GM19043 (cell line): Measurements from ENCODE around the gene ZFAND3.
"Not testable (repeated sequence)": the region's sequence is repeated elsewhere in the genome, so short reads cannot be mapped to it uniquely, and the experiment has no call there.

ENCODE experiments used
- ATAC-seq: cut with Tn5 transposase; IDR thresholded peaks from one replicate; pipeline ENCODE4 v1.9.1; 2021; ENCODE audit warnings: low read depth; ENCODE audit not compliant: unreplicated experiment

Gene ZFAND3

DNA sequence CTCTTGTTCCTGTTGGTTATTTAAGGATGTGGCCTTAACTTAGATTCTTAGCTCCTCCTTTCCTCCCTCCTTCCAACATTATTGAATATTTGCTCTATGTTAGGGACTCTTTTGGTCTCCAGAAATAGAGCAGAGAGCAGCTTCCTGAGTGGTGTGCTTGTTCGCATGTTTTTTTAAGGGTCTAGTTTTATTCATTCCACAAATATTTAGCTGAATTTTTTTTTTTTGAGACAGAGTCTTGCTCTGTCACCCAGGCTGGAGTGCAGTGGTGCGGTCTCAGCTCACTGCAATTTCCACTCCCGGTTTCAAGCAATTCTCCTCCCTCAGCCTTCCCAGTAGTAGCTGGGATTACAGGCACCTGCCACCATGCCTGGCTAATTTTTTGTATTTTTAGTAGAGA is 169.2 kb downstream of the ZFAND3 start:
- ATAC-seq = no peak

DNA sequence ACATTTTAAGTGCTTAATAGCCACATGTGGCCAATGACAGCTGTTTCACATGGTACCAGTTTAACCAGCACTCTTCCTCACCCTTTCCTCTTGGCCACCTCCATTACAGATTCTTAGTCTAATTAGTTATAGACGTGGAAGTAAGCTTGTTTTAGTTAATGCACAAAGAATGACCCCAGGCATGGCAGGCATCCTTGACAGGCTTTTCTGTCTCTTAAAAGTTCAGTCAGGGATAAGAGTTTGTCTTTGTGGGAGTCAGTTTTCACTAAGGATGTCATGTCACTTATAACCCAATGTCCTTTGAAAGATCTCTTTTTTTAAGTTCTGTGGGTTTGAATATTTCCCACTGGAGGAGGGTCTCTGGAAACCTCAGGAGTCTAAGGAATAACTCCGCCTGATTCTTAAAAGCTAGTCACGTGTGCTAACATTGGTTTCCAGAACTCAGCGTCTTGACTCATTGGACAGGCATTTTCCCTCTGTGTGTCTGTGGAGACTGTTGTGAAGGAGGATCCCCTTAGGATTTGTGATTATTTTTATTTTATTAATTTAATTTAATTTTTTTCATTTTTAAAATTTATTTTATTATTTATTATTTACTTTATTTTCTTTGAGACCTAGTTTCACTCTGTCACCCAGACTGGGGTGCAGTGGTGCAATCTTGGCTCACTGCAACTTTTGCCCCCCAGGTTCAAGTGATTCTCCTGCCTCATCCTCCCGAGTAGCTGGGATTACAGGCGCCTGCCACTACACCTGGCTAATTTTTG is 171.4 kb downstream of the ZFAND3 start:
- no peak for ATAC-seq

DNA sequence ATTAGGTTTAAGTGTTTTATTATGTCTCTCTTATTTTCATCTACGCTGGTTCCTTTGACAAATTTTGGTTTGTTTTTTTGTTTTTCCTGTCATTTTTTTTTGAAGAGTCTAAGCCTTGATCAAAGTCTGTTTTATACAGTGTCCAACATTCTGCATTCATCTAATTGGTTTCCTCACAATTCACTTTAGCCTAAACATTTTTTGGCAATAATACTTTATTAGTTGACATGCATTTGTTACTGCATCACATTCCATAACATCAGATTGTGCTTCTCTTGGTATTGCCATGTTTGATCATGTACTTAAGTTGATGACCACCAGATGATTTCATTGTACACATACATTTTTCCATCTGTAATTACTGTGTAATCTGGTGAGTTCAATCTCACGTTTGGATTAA is 173.2 kb downstream of the ZFAND3 start:
- ATAC-seq = no peak

DNA sequence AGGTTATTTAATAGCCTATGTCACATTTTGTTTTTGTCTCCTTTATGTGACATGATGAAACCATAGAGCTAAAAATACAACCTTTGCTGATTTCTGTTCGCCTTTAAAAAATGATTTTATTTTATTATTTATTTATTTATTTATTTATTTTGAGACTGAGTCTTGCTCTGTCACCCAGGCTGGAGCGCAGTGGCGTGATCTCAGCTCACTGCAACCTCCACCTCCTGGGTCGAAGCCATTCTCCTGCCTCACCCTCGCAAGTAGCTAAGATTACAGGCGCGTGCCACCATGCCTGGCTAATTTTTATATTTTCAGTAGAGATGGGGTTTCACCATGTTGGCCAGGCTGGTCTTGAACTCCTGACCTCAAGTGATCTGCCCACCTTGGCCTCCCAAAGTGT is 173.7 kb downstream of the ZFAND3 start:
- ATAC-seq = not testable (repeated sequence)

DNA sequence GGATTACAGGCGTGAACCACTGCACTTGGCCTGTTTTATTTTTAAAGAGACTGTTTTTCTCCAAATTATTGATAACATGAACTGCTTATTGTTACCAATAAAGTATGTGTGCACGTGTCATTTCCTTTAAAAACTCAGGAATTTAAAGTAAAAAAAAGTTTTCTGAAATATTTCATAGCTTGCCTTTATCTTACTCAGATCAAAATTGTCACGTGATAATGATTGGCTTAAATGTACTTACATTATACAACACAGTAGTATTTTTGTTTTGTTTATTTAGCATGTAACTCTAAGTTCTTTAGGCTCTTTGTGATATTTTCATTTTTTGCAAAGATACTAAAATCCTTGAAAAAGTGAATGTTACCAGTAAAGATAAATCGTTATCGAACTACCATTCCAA is 174.1 kb downstream of the ZFAND3 start:
- no peak for ATAC-seq

DNA sequence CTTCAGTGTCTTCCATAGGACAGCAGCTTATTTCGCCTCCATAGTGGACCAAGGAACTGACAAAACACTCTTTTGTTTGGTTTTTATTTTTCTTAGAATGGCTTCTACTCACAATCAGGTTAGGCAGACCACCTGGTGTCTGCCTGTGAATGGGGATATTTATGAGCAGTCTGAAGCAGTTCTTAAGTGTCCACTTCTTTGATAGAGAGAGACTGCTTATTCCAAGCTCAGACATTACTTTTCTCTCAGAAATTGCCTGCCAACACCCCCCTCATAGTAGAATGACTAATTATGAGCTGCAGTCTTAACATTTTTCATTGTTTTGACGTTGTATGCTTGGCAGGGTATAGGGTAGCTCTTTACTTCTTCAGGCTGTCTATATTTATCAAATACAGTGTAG is 174.7 kb downstream of the ZFAND3 start:
- no peak for ATAC-seq

DNA sequence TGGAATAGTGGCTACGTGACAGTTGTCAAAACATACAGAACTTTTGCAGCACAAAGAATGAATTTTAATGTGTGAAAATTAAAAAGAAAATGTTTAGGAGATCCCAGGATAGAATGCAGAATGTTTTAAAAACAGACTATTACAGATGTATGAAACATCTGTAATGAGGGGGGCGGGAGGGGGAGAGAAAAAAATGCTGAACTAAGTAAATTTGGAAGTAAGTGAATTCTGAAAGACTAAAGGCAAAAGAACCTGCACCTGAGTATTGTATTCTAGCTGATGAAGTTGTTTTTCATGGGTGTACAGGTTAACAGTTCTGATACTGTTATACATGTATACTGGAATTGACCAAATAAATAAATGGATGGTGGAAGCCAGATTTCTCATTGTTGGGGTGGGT is 178.8 kb downstream of the ZFAND3 start:
- no peak for ATAC-seq

DNA sequence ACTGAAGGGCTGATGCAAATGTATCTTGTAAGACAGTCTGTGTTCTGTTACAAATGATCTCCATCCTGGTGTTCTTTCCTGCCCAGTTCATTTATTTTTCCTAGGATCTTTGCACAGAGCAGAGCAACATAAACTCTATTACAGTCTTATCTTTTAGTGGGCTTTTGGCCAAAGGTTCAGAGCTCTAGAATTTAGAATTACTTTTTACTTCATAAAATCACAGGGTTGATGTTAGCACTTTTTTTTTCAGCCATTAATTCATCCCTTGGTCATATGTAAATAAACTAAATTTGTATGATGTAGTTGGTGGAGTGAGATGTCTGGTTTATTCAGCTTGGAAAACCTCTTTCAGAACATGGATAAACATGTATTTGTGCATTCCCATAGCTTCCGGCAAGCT is 181.9 kb downstream of the ZFAND3 start:
- ATAC-seq = no peak

DNA sequence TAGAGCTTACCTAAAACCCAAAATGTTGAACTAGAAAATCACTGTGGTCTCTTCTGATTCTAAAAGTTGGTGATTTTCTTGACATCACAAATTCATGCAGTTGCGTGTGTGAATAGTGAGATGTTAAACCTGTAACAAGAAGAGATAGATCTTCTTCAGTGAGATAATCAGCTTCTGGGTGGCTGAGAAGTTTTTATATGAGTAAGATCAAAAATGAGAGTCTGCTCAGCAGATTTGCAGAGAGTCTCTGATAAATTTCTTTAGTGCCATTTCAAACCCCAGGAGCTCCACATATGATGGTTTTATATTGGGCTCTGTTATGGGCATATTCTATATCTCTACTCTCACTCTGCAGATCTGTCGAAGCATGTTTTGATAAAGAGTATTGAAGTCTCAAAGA is 185.4 kb downstream of the ZFAND3 start:
- no peak for ATAC-seq

DNA sequence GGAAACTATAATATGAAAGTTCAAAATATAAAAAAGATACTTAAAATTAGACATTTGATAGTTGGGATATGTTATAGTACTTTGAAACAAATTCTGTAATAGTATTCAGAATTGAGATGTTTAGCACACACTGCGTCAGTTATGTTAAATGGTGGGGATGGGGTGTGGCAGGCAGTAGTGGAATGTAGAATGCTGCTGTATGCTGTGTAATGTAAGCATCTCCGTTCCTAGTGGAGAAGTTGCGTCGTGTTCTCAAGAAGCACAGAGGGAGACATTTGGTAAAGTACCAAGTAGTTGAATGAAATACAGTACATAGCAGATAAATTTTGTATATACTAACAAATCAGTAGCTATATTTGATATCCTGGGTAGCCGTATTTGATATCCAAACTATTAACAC is 192.4 kb downstream of the ZFAND3 start:
- ATAC-seq = no peak

DNA sequence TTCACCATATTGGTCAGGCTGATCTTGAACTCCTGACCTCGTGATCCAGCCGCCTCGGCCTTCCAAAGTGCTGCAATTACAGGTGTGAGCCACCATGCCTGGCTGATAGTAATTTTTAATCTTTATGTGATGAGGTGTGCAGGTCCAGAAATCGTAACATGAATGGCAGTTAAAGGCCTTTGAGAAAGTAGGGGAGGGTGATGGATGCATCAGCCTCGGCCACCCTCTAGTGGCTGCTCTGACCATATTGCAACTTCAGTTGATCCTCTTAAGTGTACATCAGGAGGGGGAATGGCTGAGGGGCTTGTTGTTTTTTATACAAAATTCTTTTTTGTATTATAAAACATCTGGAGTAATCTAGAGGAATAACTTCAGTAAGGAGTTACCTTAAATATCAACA is 193.0 kb downstream of the ZFAND3 start:
- ATAC-seq = no peak

DNA sequence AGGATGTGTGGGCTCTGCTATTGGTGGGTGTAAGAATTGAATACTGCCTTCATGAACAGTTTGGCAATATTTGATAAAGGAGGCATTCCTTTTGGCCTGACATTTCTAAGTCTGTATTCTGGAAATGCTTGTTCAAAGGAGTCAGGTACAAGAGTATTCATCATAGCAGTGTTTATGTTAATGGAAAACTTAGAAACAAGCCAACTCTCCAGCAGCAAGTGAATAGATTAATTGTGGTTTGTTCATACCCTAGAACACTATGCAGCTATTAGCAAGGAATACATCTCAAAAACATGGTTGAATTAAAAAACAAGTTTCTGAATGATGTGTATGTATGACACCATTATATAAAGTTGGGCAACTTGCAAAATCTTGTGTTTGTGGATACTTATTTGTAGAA is 195.8 kb downstream of the ZFAND3 start:
- no peak for ATAC-seq

DNA sequence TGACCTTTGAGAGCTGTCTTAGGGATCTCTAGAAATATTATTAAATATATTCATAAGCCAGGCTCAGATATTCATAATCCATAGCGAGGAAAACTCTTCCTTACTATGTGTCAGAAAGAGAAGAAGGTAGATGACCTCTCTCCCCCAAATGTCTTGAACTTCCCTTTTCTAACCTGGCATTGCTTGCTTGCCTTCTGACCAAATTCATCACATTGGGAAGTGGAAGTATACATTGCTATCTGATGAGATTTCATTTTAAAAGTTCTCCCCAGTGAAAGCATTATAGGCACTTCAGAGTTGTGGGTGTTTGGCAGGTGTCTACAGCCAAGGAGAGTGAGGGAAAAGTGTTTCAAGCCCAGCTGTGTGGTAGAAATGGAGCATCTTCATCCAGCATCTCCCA is 197.3 kb downstream of the ZFAND3 start:
- ATAC-seq = no peak

DNA sequence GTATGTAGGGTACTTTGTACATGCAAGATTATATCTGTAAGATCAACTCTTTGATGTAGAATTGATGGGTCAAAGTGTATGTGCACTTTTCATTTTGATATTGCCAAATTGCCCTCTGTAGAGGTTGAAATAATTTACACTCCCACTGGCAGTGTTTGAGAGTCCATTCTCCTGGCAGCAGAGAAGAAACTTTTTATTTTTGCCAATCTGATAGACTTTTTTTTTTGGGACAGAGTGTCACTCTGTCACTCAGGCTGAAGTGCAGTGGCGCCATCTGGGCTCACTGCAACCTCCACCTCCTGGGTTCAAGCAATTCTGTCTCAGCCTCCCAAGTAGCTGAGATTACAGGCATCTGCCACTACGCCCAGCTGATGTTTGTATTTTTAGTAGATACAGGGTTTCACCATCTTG is 199.2 kb downstream of the ZFAND3 start:
- ATAC-seq = no peak

DNA sequence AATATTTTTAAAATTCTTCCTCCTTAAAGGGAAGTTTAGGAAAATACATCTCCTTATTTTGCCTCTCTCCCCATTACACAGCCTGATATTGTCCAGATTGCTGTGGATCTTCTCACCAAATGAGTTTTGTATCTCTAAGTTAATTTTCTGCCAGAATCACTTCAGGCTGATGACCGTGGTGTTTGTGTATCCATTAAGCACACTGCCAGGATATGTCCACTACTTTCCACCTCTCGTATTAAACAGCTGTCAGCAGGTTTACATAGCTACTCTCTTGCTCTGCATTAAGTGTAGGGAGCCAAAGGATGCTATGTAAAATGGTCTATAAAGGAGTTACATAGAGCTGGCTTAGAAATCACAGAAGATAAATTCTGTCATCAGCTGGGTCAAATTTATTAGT is 201.1 kb downstream of the ZFAND3 start:
- no peak for ATAC-seq

DNA sequence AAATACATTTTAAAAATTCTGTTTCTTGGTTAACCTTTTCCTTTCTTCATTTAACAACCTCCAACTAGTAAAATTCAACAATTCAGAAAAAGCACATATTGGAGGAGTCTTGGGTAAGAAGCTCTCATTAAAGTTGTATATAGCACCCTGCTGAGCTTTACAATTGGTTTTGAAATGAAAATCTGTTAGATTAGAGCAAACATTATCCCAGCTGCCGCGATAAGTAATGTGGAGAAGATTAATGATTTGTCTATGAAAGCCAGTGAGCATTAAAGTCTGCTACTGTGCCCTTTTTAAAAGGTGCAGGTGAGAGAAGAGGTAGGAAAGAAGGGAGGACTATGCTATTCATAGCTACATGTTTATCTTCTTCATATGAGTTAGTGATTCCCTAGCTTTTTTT is 201.5 kb downstream of the ZFAND3 start:
- ATAC-seq = no peak

DNA sequence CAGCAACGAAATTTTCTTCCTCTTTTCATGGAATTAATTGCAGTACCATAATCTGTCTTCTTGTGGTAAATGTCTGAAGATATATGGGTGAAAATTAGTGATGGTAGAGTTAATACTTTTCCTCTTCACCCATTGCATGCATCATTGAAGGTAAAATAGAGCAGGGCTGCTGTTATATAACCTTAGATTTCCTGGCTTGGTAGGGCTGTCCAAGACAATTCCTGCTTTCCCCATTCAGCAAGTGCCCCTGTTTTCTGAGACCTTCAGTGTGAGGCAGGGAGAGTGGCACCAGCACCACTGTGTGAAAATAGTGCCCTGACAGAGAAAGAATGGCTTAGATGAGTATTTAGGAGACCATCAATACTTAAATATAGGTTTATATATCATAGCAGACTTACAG is 202.0 kb downstream of the ZFAND3 start:
- no peak for ATAC-seq

DNA sequence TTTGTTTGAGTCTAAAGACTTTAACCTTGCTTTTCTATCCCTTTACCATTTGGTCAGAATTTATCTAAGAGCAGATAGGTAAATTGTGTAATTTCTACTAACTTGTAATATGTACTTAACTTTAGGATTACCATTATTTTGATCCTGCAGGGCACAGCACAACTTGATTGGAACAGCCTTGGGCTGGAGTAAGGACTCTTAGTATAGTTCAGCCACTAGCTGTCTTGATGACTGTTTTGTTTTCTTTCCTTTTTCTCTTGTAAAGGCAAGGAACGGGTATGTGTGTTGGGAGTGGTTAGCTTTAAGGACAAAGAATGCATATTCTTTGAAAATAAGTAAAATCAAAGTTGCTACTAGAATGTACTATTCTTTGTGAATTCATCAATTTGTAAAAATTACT is 203.2 kb downstream of the ZFAND3 start:
- ATAC-seq = no peak

DNA sequence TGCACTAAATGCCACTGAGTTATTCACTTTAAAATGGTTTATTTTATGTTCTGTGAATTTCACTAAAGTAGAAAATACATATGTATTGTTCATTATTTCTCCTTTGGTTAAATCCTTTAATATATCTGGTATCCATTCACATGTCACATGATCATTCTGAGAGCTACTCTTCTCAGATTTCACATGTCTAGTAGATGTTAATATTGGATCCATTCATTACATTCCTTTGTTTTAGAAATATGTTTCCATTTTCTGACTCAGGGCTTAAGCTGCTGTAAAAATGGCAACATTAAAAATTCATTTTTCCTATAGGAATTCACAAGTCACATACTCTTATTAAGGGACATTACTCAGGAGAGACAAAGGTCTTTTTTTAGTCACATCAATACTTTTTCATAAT is 205.4 kb downstream of the ZFAND3 start:
- ATAC-seq = no peak

DNA sequence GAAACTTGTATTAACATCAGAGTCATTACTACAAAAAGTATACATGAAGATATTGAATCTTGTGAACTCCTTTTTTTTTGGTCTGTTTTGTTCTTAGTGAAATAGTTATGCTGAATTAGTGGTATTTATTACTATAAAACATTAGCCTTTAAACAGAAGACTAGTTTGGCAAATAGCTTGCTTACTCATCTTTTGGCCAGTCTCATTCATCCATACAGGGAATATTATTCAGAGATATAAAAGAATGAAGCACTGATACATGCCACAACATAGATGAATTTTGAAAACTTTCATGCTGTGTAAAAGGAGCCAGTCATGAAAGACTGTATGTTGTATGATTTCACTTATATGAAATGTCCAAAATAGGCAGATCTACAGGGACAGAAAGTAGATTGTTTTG is 205.9 kb downstream of the ZFAND3 start:
- ATAC-seq = no peak

DNA sequence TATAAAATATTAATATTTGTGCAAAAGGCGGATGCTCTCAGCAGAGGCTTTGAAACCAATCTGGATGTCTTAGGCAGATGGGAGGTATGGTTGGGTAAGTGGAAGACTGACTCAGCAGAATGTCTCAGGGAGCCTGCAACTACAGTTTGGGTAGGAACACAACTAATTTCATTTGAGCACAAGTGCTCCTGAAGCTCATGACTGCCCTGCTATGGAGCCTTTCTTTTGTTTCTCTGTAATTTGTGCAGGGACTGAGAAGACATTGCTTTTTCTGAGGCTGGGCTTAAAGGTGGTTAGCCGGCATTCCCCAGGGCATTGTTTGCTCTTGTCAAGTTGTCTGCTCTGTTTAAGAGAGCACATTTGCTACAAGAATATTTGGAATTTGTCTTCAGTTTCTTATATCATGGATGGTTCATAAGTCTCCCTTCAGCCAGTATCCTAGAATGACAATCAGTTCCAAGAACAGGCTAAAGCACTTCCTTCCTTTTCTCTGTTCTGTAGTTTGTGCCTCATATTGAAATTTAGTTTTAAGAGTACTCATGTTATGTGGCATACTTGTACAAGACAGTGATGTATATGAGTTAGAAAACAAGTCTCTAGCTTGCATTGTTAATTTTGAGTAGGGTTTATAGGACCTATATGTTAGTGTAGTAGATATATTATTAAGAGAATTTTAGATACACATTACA is 208.3 kb downstream of the ZFAND3 start:
- no peak for ATAC-seq

DNA sequence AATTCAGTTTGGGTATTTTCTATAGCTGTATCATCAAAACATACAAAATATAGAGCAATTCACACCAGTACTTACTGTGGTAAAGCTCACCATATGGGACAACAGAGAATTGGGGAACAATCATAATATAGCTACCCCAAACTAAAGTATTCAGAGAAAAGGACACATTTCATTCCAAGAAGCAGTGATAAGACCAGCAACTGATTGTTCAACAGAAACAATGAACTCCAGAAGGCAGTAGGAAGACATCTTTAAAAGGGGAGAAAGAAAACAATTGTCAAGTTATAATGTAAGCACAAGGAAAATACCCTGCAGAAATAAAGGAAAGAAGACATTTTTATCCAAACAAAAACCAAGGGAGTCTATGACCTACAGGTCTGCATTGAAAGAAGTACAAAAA is 210.9 kb downstream of the ZFAND3 start:
- ATAC-seq = no peak
